Activated CD4-positive, alpha-beta T cell treated with anti-CD3 and anti-CD28 coated beads for 36 hours (primary cell): ENCODE results near the gene GRIK2. TPM values are rescaled to one million over a fixed set of nuclear protein-coding genes. Genes with fewer than 3 reads are reported as not detected.
"Not testable (repeated sequence)": the region's sequence is repeated elsewhere in the genome, so short reads cannot be mapped to it uniquely, and the experiment has no call there.

Experiments used
- ATAC-seq: fragments of 200-7000 bp; cut with Tn5 transposase; one replicate; pipeline ENCODE4 v1.10.0; 2021; ENCODE audit warnings: mild to moderate bottlenecking, moderate library complexity
- CTCF ChIA-PET: fragments of 350-600 bp; sonication (Branson Sonifier 250); formaldehyde crosslinking; loops from one replicate; lab custom pipeline; 2021; ENCODE audit warnings: antibody characterized with exemption; lab: Charles Lee
- POLR2A ChIA-PET: fragments of 350-600 bp; sonication (Branson Sonifier 250); formaldehyde crosslinking; loops from one replicate; lab custom pipeline; 2021; ENCODE audit warnings: antibody characterized with exemption, inconsistent platforms; lab: Charles Lee
- DNase-seq: peaks from one replicate; pipeline ENCODE4 v3.0.0-alpha.2; 2020
- H3K27ac Mint-ChIP-seq: one replicate; pipeline ENCODE4 v1.8.0; 2021; ENCODE audit warnings: mixed read lengths
- H3K27me3 Mint-ChIP-seq: one replicate; pipeline ENCODE4 v1.8.0; 2021; ENCODE audit warnings: mixed read lengths
- H3K36me3 Mint-ChIP-seq: one replicate; pipeline ENCODE4 v1.8.0; 2021; ENCODE audit warnings: low read depth, mixed read lengths
- H3K4me1 Mint-ChIP-seq: one replicate; pipeline ENCODE4 v1.8.0; 2021; ENCODE audit warnings: mixed read lengths
- H3K4me3 Mint-ChIP-seq: one replicate; pipeline ENCODE4 v1.8.0; 2021; ENCODE audit warnings: mild to moderate bottlenecking, moderate library complexity, mixed read lengths
- H3K9me3 Mint-ChIP-seq: one replicate; pipeline ENCODE4 v1.8.0; 2021; ENCODE audit warnings: low read depth, mixed read lengths
- intact Hi-C, 2 experiments: fragments of 100-400 bp; cut with DNase I in 1 of 2; cut with micrococcal nuclease in 1 of 2; formaldehyde crosslinking; loops; one replicate each; pipeline versions ENCODE4 v1.14.2 to v1.15.1; 2022 to 2024; cut with DNase I, micrococcal nuclease
- total RNA-seq, 2 experiments: library from RNA; stranded (reverse); gene quantifications; one replicate each; pipeline ENCODE4 v1.2.3, GENCODE V29; 2021

The GRIK2 gene
- total RNA-seq, 2 experiments from 2014 or later: not detected

DNA sequence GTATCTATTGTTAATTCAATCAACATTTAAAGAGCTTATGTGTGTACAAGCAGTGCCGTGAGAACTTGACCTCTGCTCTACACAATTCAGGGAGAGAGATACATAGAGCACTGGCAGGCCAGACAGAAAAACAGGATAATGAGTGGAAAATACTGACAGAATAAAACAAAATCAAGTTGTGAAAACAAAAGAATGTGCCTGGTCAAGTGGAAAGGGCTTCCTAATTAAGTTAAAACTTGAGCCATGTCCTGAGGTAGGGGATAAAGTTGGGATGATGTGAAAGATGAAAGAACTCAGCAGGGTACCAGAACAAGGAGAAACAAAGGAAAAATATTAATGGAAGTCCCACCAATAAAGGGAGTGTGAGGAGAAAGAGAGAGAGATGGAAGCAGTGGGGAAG is 672.8 kb downstream of the GRIK2 start:
- CTCF ChIA-PET: no interaction called here
- H3K36me3 Mint-ChIP-seq: no peaks in the 10 kb centered on the region
- H3K4me1 Mint-ChIP-seq: no peaks in the 10 kb centered on the region
- no peaks in the 10 kb centered on the region for H3K27me3 Mint-ChIP-seq
- DNase-seq (no peak), ATAC-seq (no peak)
- POLR2A ChIA-PET: no interaction called here
- no peak overlapping the region for H3K4me3 Mint-ChIP-seq
- H3K27ac Mint-ChIP-seq: no peak overlapping the region
- H3K9me3 Mint-ChIP-seq: peaks cover 4% of the 10 kb centered on the region
- intact Hi-C loops: no loop called here

- Mint-ChIP-seq H3K4me1 (no peaks in the 10 kb centered on the region), H3K27ac (no peak overlapping the region), H3K9me3 (peaks cover 4% of the 10 kb centered on the region), H3K4me3 (no peak overlapping the region), H3K36me3 (no peaks in the 10 kb centered on the region), H3K27me3 (no peaks in the 10 kb centered on the region)
- CTCF ChIA-PET: no interaction called here
- DNase-seq (no peak), ATAC-seq (no peak)
- POLR2A ChIA-PET: no interaction called here
- intact Hi-C loops: no loop called here
Observed at GRCh38 chr6:102068349-102068929, 674.9 kb downstream of the GRIK2 start.

GRCh38 chr6:102075539-102075938 is 682.0 kb downstream of the GRIK2 start:
- Mint-ChIP-seq H3K9me3 (peaks cover 5% of the 10 kb centered on the region), H3K4me1 (no peaks in the 10 kb centered on the region), H3K36me3 (no peaks in the 10 kb centered on the region), H3K4me3 (no peak overlapping the region), H3K27ac (no peak overlapping the region), H3K27me3 (no peaks in the 10 kb centered on the region)
- ChIA-PET CTCF (no interaction called here), POLR2A (no interaction called here)
- DNase-seq (no peak), ATAC-seq (no peak)
- intact Hi-C loops: no loop called here

- H3K27me3 Mint-ChIP-seq: no peaks in the 10 kb centered on the region
- intact Hi-C loops: no loop called here
- no peak overlapping the region for H3K4me3 Mint-ChIP-seq
- POLR2A ChIA-PET: no interaction called here
- H3K36me3 Mint-ChIP-seq: no peaks in the 10 kb centered on the region
- H3K4me1 Mint-ChIP-seq: no peaks in the 10 kb centered on the region
- DNase-seq: no peak
- no peak for ATAC-seq
- CTCF ChIA-PET: no interaction called here
- H3K9me3 Mint-ChIP-seq: peaks cover 1% of the 10 kb centered on the region
- H3K27ac Mint-ChIP-seq: no peak overlapping the region
Observed at GRCh38 chr6:102085257-102085656, 691.7 kb downstream of the GRIK2 start.

- ATAC-seq, H3K27me3 Mint-ChIP-seq, DNase-seq, intact Hi-C loops, H3K27ac Mint-ChIP-seq, CTCF ChIA-PET, H3K4me1 Mint-ChIP-seq, H3K4me3 Mint-ChIP-seq, H3K36me3 Mint-ChIP-seq, H3K9me3 Mint-ChIP-seq, POLR2A ChIA-PET: not testable (repeated sequence)
Observed at GRCh38 chr6:102088160-102088559, 694.7 kb downstream of the GRIK2 start.

DNA sequence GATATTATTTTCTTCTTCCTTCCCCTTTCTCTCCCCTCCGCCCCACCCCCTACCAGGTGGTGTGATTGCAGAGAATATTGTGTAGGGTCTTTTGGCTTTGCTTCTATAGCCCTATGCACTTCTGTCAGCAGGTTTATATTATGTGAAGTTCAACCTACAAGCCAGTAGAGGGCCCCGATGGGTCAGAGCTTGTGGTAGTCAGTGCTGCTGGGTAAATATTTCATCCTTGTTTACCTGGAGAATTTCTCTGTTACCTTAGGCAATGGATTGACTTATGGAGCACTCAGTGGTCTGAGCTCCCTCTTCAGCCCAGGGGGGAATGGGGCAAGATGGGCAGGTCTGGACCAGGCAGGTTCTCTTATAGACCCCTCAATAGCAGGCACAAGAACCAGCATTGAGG is 720.9 kb downstream of the GRIK2 start:
- peaks cover 4% of the 10 kb centered on the region for H3K9me3 Mint-ChIP-seq
- intact Hi-C loops: no loop called here
- no peaks in the 10 kb centered on the region for H3K36me3 Mint-ChIP-seq

GRCh38 chr6:102115911-102116310 is 722.4 kb downstream of the GRIK2 start:
- ChIA-PET CTCF (no interaction called here), POLR2A (no interaction called here)
- DNase-seq (no peak), ATAC-seq (no peak)
- Mint-ChIP-seq H3K27ac (no peak overlapping the region), H3K9me3 (peaks cover 4% of the 10 kb centered on the region), H3K4me3 (no peak overlapping the region), H3K36me3 (no peaks in the 10 kb centered on the region), H3K27me3 (no peaks in the 10 kb centered on the region), H3K4me1 (no peaks in the 10 kb centered on the region)
- intact Hi-C loops: no loop called here

More for the DNA sequence above, 720.9 kb downstream of the GRIK2 start:
- Mint-ChIP-seq H3K27ac (no peak overlapping the region), H3K4me3 (no peak overlapping the region), H3K4me1 (no peaks in the 10 kb centered on the region), H3K27me3 (no peaks in the 10 kb centered on the region)
- POLR2A ChIA-PET: no interaction called here
- CTCF ChIA-PET: interaction anchor here (0.5 kb wide), 1 partner anchor 196 kb away, joined by 3 read pairs; no protein-coding TSS in a partner anchor
- ATAC-seq (no peak), DNase-seq (no peak)

DNA sequence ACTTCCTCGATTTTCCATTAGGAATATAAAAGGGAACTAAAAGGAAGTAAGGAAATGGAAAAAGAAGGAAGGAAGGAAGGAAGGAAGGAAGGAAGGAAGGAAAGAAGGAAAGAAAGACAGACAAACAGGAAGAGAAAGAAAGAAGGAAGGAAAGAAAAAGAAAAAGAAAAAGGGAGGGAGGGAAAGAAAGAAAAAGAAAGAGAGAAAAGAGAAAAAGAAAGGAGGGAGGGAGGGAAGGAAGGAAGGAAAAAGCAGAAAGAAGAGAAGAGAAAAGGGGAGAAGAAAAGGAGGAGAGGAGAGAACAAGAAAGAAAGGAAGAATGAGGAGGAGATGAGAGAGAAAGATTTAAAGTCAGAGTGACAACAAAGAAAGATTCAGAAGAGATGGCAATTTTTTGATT is 724.5 kb downstream of the GRIK2 start:
- POLR2A ChIA-PET: no interaction called here
- CTCF ChIA-PET: no interaction called here
- ATAC-seq (no peak), DNase-seq (no peak)
- peaks cover 2% of the 10 kb centered on the region for H3K9me3 Mint-ChIP-seq
- intact Hi-C loops: no loop called here
- H3K36me3 Mint-ChIP-seq: no peaks in the 10 kb centered on the region
- no peaks in the 10 kb centered on the region for H3K4me1 Mint-ChIP-seq
- H3K4me3 Mint-ChIP-seq: no peak overlapping the region
- no peaks in the 10 kb centered on the region for H3K27me3 Mint-ChIP-seq
- no peak overlapping the region for H3K27ac Mint-ChIP-seq
